K562 (cell line): ENCODE measurements around the gene ATP5PB. TPM values are rescaled to one million over a fixed set of nuclear protein-coding genes. Genes with fewer than 3 reads are reported as not detected.

Experiments used
- ESRRA ChIP-seq: fragments of 450-650 bp; IDR thresholded peaks from 2 replicates; pipeline ENCODE4 v1.6.1; 2014; ENCODE audit warnings: low read depth, mild to moderate bottlenecking, moderate library complexity, borderline replicate concordance
- FOSL1 ChIP-seq: fragments of 200-800 bp; sonication (Bioruptor generic); conservative IDR thresholded peaks from 2 replicates; pipeline ENCODE4 v1.6.1; 2016; ENCODE audit warnings: missing genetic modification characterization, missing compliant biosample characterization
- GTF2E2 ChIP-seq: fragments of 200-800 bp; sonication (Bioruptor generic); IDR thresholded peaks from 2 replicates; pipeline ENCODE4 v1.6.1; 2016; ENCODE audit warnings: missing genetic modification characterization, missing compliant biosample characterization
- HDGF ChIP-seq: fragments of 450-650 bp; IDR thresholded peaks from 2 replicates; pipeline ENCODE4 v1.6.1; 2016
- IRF2 ChIP-seq: sonication (generic); formaldehyde crosslinking; IDR thresholded peaks from 2 replicates; pipeline ENCODE4 v1.8.1; 2022; ENCODE audit warnings: mild to moderate bottlenecking, missing genetic modification reagents
- NFE2 ChIP-seq: IDR thresholded peaks from 2 replicates; pipeline ENCODE4 v1.6.1; 2014; ENCODE audit warnings: antibody characterized with exemption, low read depth
- NFIX ChIP-seq: fragments of 250-450 bp; sonication (Bioruptor Pico); IDR thresholded peaks from 2 replicates; pipeline ENCODE4 v1.4.0; 2020; ENCODE audit warnings: low read depth, mild to moderate bottlenecking, moderate library complexity
- PHF20 ChIP-seq: fragments of 450-650 bp; IDR thresholded peaks from 2 replicates; pipeline ENCODE4 v1.6.1; 2018; ENCODE audit not compliant: partially characterized antibody
- POLR2G ChIP-seq: fragments of 200-400 bp; formaldehyde crosslinking; IDR thresholded peaks from 2 replicates; pipeline ENCODE4 v1.6.1; 2017; ENCODE audit warnings: low read depth, mild to moderate bottlenecking, antibody characterized with exemption, low read length, moderate library complexity
- RBBP5 ChIP-seq: fragments of 200-600 bp; sonication (generic); IDR thresholded peaks from 2 replicates; pipeline ENCODE4 v1.6.1; 2012; ENCODE audit warnings: borderline replicate concordance, mild to moderate bottlenecking, low read length, control low read depth, inconsistent platforms; ENCODE audit not compliant: insufficient read depth, poor library complexity, severe bottlenecking
- ZFX ChIP-seq: sonication (generic); formaldehyde crosslinking; IDR thresholded peaks from 2 replicates; pipeline ENCODE4 v1.8.0; 2022; ENCODE audit warnings: mild to moderate bottlenecking, missing genetic modification reagents, moderate library complexity
- ZKSCAN1 ChIP-seq: fragments of 150-350 bp; IDR thresholded peaks from 2 replicates; pipeline ENCODE4 v1.6.1; 2016; ENCODE audit warnings: low read depth, low read length
- ZNF707 ChIP-seq: fragments of 250-450 bp; sonication (Bioruptor Pico); conservative IDR thresholded peaks from 2 replicates; pipeline ENCODE4 v1.8.0; 2022; ENCODE audit warnings: inconsistent platforms, mild to moderate bottlenecking, moderate library complexity
- ZZZ3 ChIP-seq: fragments of 450-650 bp; IDR thresholded peaks from 2 replicates; pipeline ENCODE4 v1.6.1; 2016; ENCODE audit warnings: antibody characterized with exemption, mild to moderate bottlenecking, moderate library complexity
- polyA plus RNA-seq, 8 experiments: library from polyadenylated mRNA; depleted of rRNA in 4 of 8; stranded (reverse) in 5 of 8; unstranded in 3 of 8; fragments of >200 nt; fragmentation: Nextera tagmentation in 2 of 8; fragmentation: Illumina TruSeq in 1 of 8; extraction: Ambion mirVana in 2 of 8; extraction: Trizol in 1 of 8; gene quantifications; 2 replicates each; pipeline versions ENCODE4 v1.2.1 to v1.2.3, GENCODE V29; 2011 to 2014; ENCODE audit warnings: inconsistent platforms in 1 of 8, missing spikeins in 1 of 8
- total RNA-seq, 7 experiments: library from RNA; depleted of rRNA in 6 of 7; stranded (reverse); fragments of >200 nt in 6 of 7; fragmentation: Illumina TruSeq in 2 of 7; extraction: Trizol in 2 of 7; gene quantifications; 2 replicates each; pipeline versions ENCODE4 v1.2.1 to v1.2.3, GENCODE V29; 2011 to 2021; ENCODE audit warnings: low replicate concordance in 1 of 7
- TF ChIP-seq, protein P1 (sequence below): sonication (generic); formaldehyde crosslinking; IDR thresholded peaks from 2 replicates; pipeline ENCODE4 v1.4.0; 2020; ENCODE audit warnings: mild to moderate bottlenecking, missing genetic modification reagents
- TF ChIP-seq, protein P2 (sequence below): fragments of 450-650 bp; IDR thresholded peaks from 2 replicates; pipeline ENCODE4 v1.6.1; 2017; ENCODE audit warnings: antibody characterized with exemption, mild to moderate bottlenecking
- TF ChIP-seq, protein P3 (sequence below), 2 experiments: fragments of 200-800 bp in 1 of 2; sonication (Bioruptor generic) in 1 of 2; sonication (generic) in 1 of 2; formaldehyde crosslinking in 1 of 2; IDR thresholded peaks in 1 of 2; conservative IDR thresholded peaks in 1 of 2; 2 replicates each; pipeline versions ENCODE4 v1.5.0 to v1.6.1; 2016 to 2020; ENCODE audit warnings: missing compliant biosample characterization in 1 of 2, missing genetic modification characterization in 1 of 2, missing genetic modification reagents in 1 of 2
- TF ChIP-seq, protein P4 (sequence below): fragments of 450-650 bp; IDR thresholded peaks from 2 replicates; pipeline ENCODE4 v1.6.1; 2016; ENCODE audit warnings: antibody characterized with exemption

ATP5PB gene
- total and polyA plus RNA-seq, 9 of the 15 experiments (the other 6 are each of a cell fraction or from before 2014, with no cell fraction given), result 651 to 2,735 (median 1,061) TPM

DNA sequence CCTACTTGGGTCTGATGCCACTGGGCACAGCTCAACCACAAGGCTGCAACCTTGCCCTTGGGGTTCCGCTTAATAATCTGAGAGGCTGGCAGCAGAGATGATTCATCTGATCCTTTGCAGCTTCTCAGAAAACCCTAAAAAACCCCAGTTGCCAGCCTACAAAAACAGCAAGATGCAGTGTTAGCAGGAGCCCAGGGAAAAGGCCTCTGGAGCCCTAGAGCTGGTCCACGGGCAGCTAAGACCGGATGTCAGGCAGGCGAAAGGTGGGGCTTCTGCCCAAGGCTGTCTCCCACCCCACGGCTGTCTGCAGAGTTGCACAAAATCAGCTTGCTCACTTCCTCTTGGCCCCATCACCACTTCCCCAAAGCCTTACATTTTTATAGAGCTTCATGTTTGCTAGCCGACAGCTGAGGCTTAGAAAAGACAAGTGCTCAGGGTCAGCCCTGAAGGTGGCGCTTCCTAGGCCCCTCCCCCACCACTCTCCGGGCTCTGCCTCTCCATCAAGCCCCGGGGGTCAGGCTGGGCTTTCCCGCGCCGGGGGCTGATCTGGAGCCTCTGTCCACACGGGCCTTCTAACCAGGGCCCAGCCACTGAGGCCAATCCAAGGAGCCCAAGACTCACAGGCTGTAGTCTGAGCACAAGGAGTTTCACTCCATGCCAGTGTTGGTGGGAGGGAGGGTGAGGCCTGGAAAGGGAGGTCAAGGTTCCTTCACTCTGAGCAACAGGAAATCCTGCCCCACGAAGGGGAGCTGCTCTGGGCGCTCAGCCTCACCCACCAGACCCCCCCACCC lies 58.3 kb downstream of the ATP5PB start (continued):
- TF ChIP-seq ZZZ3, result no peak
- TF ChIP-seq ZFX, result peak; percentile 92
- TF ChIP-seq NFIX (CRISPR knock-in tag), result no peak
- peak; percentile 85 for TF ChIP-seq POLR2G
- TF ChIP-seq IRF2 (CRISPR knock-in tag), result no peak
- TF ChIP-seq PHF20, result peak; percentile 65
- TF ChIP-seq FOSL1, result peak; percentile 65
- TF ChIP-seq, protein P1, sequence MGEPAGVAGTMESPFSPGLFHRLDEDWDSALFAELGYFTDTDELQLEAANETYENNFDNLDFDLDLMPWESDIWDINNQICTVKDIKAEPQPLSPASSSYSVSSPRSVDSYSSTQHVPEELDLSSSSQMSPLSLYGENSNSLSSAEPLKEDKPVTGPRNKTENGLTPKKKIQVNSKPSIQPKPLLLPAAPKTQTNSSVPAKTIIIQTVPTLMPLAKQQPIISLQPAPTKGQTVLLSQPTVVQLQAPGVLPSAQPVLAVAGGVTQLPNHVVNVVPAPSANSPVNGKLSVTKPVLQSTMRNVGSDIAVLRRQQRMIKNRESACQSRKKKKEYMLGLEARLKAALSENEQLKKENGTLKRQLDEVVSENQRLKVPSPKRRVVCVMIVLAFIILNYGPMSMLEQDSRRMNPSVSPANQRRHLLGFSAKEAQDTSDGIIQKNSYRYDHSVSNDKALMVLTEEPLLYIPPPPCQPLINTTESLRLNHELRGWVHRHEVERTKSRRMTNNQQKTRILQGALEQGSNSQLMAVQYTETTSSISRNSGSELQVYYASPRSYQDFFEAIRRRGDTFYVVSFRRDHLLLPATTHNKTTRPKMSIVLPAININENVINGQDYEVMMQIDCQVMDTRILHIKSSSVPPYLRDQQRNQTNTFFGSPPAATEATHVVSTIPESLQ (CRISPR knock-in tag), result peak; percentile 54; the same call in 1 of the 2 replicates
- peak; percentile 77 for TF ChIP-seq GTF2E2 (tag)
- TF ChIP-seq HDGF, result peak; percentile 39; the same call in 1 of the 2 replicates
- 0 out of 2 replicates have a peak, but pooled peaks have one; percentile 72 for TF ChIP-seq ZKSCAN1
- TF ChIP-seq, protein P2, sequence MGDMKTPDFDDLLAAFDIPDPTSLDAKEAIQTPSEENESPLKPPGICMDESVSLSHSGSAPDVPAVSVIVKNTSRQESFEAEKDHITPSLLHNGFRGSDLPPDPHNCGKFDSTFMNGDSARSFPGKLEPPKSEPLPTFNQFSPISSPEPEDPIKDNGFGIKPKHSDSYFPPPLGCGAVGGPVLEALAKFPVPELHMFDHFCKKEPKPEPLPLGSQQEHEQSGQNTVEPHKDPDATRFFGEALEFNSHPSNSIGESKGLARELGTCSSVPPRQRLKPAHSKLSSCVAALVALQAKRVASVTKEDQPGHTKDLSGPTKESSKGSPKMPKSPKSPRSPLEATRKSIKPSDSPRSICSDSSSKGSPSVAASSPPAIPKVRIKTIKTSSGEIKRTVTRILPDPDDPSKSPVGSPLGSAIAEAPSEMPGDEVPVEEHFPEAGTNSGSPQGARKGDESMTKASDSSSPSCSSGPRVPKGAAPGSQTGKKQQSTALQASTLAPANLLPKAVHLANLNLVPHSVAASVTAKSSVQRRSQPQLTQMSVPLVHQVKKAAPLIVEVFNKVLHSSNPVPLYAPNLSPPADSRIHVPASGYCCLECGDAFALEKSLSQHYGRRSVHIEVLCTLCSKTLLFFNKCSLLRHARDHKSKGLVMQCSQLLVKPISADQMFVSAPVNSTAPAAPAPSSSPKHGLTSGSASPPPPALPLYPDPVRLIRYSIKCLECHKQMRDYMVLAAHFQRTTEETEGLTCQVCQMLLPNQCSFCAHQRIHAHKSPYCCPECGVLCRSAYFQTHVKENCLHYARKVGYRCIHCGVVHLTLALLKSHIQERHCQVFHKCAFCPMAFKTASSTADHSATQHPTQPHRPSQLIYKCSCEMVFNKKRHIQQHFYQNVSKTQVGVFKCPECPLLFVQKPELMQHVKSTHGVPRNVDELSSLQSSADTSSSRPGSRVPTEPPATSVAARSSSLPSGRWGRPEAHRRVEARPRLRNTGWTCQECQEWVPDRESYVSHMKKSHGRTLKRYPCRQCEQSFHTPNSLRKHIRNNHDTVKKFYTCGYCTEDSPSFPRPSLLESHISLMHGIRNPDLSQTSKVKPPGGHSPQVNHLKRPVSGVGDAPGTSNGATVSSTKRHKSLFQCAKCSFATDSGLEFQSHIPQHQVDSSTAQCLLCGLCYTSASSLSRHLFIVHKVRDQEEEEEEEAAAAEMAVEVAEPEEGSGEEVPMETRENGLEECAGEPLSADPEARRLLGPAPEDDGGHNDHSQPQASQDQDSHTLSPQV, result peak; percentile 88
- peak; percentile 32; the same call in 1 of the 2 replicates for TF ChIP-seq NFE2
- TF ChIP-seq, protein P3, sequence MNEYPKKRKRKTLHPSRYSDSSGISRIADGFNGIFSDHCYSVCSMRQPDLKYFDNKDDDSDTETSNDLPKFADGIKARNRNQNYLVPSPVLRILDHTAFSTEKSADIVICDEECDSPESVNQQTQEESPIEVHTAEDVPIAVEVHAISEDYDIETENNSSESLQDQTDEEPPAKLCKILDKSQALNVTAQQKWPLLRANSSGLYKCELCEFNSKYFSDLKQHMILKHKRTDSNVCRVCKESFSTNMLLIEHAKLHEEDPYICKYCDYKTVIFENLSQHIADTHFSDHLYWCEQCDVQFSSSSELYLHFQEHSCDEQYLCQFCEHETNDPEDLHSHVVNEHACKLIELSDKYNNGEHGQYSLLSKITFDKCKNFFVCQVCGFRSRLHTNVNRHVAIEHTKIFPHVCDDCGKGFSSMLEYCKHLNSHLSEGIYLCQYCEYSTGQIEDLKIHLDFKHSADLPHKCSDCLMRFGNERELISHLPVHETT (CRISPR knock-in tag; conservative IDR thresholded peaks at IDR 0.05 in 1 of 2, IDR thresholded peaks at IDR 0.05 in 1 of 2), result peak in 1 of 2 experiments; percentile 63; a peak in 2 of 4 replicates
- TF ChIP-seq ZNF707 (CRISPR knock-in tag), result no peak
- TF ChIP-seq ESRRA, result peak; percentile 71
- TF ChIP-seq RBBP5, result peak; percentile 49
- TF ChIP-seq, protein P4, sequence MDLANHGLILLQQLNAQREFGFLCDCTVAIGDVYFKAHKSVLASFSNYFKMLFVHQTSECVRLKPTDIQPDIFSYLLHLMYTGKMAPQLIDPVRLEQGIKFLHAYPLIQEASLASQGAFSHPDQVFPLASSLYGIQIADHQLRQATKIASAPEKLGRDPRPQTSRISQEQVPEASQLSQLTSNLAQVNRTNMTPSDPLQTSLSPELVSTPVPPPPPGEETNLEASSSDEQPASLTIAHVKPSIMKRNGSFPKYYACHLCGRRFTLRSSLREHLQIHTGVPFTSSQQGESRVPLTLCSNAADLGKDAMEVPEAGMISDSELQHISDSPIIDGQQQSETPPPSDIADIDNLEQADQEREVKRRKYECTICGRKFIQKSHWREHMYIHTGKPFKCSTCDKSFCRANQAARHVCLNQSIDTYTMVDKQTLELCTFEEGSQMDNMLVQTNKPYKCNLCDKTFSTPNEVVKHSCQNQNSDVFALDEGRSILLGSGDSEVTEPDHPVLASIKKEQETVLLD, result peak; percentile 70; the same call in 1 of the 2 replicates
